DMS 273 treated with DMSO at 0.1 percent for 48 hours (cell line): Measurements from ENCODE around the gene NUDT16L1.
"Not testable (repeated sequence)": the region's sequence is repeated elsewhere in the genome, so short reads cannot be mapped to it uniquely, and the experiment has no call there.

Experiments used
- DNase-seq: peaks from one replicate; lab custom pipeline; 2025; lab: John Stamatoyannopoulos, UW

The NUDT16L1 gene

DNA sequence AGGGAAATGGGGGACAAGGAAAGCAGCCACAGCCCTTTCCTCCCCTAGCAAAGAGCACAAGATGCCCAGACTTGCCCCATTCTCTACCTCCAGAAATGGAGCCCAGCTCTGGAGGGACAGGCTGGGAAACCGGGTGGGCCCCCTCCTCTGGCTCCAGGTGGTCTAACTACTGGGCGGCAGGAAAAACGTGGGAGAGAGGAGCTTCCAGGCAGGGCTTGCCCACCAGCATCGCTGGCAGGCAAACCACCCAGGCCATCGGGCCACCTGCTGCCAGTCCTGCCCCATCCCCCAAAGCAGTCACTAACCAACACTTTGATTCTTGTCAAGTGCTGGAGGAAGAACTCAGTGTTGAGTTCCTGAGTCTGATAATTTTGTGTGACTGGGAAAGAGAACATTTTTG lies 25.1 kb downstream of the NUDT16L1 start:
- no peak for DNase-seq

DNA sequence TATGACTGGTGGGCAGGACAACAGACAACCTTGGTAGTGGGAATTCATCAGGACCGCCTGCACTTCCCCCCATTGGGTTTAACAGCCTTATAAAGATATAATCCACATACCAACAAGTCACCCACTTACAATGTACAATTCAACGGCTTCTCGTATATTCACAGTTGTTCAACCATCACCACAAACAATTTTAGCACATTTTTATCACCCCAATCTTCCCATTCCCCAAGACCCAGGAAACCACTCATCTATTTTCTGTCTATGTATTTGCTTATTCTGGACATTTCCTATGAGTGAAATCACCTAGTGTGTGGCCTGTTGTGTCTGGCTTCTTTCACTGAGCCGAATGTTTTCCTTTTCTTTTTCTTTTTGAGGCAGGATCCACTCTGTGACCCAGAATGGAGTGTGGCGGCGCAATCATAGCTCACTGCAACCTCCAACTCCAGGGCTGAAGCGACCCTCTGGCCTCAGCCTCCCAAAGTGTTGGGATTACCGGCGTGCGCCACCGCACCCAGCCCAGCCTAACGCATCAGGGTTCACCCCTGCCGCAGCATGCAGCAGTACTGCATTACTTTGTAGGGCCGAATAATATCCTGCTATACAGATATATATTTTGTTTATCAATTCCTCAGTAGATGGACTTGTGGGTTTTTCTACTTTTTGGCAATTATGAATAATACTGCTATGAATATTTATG lies 29.9 kb downstream of the NUDT16L1 start:
- no peak for DNase-seq

DNA sequence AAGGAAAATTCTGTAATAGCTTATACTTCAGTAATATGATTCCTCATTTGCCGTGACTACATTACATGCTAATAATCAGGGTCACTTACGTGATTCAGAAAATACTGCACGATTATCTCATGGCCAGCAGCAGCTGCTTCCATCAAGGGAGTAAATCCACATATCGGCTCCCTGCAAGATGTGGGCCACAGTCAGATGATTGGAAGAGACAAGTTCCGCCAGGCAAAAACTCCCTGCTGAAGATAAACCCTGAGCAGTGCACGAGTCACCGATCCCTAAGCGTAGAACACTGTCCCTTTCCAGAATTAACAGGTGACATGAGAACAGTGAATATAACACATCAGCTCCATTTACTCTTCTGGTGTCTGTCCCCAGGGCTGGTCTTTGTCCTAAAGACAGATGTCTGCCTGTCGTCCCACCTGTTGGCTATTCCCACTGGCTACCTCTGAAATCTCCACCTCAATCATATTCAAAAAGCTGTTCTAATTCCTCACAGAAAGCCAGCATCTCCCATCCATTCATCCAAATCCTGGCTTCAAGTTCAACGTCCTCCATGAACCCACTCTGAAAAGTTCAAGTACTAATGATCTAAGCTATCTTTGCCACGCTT lies 31.4 kb downstream of the NUDT16L1 start:
- DNase-seq = no peak

DNA sequence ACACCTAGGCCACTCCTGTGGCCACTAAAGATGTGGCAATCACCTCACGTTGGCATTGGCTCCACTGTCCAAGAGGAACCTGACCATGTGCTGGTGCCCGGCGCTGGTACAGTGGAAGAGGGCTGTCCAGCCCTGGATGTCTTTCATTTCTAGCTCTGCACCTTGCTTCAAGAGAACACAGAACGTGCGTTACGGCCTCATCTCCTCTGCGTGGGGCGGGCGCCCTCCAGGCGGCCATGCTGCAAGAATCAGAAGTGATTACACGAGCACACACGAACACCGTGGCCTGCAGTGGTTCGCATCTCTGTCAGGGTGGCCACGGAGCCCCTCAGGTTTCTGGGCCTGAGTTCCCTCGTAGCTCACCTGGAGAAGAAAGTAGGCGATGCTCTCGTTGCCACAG lies 33.3 kb downstream of the NUDT16L1 start:
- DNase-seq = no peak

DNA sequence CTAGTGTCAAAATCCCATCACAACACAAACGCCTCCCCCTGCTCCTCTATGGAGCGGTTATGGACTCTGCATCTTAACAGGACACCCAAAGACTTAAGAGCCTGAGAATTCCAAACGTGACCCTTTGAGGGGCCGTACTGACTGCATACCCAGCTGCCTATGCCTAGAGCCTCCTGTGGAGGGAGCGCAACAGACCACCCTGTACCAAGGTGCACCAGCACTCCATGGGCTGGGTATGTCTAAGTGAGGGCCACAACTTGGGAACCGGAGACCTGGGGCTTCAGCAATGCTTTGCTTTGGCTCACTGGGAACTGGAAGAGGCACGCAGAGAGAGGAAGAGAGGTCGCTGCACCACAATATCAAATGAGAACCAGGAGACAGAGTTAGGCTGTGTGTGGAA lies 35.3 kb downstream of the NUDT16L1 start:
- no peak for DNase-seq

DNA sequence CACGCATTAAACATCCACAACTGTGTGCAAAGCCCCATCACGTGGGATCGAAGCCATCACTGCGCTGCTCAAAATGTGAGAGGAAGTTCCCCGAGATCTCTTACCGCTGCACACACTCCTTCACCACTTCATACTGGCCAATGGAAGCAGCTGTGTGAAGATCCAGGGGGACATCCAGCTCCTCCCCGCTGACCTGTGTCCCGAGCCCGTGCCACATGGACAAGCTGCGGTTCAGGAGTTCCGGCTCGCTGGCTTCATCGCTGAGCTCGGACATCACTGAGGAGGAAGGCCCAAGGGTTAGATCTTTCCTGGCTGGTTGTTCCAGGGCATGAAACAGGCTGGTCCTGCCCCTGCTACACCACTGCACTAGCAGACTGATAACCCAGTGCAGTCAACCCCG lies 36.5 kb downstream of the NUDT16L1 start:
- DNase-seq = no peak

DNA sequence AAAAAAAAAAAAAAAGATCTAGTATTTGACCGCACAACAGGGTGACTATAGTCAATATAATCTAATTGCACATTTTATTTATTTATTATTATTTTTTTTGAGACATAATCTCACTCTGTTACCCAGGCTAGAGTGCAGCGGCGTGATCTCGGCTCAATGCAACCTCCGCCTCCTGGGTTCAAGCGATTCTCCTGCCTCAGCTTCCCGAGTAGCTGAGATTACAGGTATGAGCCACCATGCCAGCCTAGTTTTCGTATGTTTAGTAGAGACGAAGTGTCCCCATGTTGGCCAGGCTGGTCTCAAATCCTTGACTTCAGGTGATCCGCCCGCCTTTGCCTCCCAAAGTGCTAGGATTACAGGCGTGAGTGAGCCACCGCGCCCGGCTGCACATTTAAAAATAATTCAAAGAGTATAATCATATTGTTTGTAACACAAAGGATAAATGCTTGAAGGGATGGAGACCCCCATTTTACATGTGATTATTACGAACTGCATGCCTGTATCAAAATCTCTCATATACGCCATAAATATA lies 39.9 kb downstream of the NUDT16L1 start:
- no peak for DNase-seq

DNA sequence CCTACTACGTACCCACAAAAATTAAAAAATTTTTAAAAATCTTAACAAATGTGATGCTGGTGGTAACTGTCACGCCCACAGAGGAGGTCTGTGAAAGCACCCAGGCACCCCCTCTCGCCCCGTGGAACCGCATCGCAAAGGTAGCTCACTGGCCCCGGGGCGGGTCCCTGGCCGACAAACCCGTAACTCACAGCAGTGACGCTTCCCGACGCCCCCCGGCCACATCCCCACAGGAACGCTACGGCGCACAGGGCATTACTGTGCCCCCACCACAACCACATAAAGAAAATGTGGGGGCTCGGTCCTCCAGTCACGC lies 40.3 kb downstream of the NUDT16L1 start:
- DNase-seq = no peak

DNA sequence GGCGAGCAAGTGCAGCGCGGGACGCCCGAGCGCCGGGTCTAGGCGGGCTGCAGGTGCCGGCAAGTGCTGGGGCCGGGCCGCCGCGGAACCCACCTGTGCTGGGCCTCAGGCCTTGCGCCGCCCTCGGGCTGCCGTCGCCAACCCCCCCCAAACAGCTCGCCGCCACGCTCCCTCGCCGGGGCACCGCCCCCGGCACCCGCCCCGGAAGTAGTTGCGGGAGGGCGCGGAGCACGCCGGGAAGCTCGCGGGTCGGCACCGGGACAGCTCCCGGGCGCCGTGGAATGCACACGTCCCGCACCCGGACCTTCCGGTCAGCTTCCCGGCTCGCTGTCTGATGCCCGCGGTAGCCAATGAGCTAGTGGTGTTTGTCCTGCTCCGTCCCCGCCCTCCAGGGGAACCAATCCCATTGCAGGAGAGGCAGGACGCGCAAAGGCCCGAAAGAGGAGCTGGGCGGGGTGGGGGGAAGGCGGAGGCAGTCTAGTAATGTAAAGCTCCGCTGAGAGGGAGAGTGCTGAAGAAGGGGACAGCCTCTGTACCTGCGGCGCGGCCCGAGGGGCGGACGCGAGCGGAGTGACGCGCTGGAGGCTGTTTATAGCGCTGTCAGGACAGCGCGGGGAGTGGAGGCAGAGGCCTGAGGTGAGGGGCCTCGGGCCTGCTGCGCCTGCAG lies 40.8 kb downstream of the NUDT16L1 start, which contains the start of the genes ANKS3 and DNAAF8:
TSS of gene ANKS3 (minus strand) at position 209 of the 667 bp plus-strand sequence. CDS start 4,122 bp downstream, outside the sequence.
TSS of gene DNAAF8 (plus strand) at position 475 of the 667 bp plus-strand sequence. CDS start 1,978 bp downstream, outside the sequence.
- DNase-seq = peak; percentile 93

DNA sequence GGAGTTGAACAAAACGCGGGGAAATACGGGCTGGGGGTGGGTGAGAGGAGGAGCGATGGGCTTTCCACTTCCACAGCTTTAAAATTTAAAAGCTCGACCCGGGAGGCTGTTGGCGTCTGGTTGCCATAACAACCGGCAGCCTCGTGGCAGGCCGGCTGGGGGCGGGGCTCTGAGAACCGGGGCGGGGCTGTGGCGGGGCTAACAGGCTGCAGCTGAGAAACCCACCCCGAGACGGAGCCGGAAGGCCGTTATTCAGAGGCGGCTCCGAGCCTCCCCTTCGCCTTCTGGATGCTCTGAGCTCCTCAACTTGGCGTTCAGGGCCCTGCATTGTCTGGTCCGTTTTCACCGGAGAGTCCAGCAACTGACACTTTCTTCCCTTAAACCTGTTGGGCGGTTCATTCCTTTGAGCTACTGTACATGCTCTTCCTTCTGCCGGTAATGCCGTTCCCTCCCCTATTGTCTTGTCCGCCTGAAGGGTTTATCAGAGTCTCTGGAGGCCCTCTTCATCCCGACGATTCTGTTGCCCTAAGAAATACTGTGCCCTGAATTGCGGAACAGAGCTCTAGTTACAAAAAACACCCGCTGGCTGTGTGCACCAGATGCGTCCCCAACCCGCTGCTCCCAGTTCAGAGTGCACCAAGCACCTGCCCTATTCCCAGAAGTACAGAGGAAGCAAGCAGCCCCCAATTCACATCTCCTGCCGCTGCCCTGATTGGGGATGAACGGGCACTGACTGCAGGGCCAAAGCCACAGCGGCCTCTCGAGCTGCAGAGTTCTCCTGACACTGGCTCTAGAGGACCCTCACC lies 41.6 kb downstream of the NUDT16L1 start:
- peak; percentile 50 for DNase-seq

DNA sequence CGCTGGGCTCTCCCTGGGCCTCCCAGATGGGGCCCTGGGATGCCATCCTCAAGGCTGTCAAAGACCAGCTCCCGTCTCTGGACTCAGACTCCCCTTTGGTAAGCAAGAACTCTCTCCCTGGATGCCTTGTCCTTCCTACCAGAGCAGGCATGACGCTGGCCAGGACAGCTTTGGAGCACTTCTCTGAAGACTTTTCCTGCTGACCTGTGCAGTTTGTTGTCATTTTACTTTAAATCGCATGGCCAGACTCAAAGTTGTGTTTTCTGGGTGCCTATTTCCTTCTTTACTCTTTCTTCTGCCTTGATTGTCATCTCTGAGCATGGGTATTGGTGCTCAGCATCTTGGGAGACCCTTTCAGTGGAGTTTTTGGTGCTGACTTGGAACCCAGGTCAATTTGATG lies 43.2 kb downstream of the NUDT16L1 start:
- no peak for DNase-seq

DNA sequence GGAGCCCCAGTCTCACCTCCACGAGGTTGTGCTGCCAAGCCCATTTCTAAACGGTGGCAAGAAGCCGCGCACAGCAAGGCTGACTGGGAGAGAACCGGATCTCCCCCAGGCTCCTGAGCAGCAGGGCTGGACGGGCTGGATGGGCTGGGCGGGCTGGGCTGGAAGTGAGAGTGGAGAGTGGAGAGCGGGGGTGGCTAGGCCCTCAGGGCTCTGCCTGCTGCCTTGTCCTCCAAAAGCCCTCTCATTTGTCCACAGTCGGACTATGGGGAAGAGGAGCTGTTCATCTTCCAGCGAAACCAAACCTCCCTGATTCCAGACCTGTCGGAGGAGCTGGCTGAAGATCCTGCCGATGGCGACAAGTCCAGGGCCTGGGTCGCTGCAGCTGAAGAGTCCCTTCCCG lies 44.2 kb downstream of the NUDT16L1 start:
- DNase-seq = no peak

DNA sequence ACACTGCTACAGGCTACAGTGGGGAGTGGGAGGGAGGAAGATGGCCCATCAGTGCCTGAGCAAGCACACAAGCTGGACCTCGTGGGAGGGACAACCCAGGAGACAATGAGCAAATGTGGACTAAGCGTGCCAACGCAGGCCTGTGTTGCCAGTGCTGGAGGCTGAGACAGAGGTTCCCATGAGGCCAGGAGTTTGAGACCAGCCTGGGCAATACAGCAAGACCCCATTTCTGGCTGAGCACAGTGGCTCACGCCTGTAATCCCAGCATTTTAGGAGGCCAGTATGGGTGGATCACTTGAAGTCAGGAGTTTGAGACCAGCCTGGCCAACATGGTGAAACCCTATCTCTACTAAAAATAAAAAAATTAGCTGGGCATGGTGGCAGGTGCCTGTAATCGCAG lies 45.0 kb downstream of the NUDT16L1 start:
- not testable (repeated sequence) for DNase-seq

DNA sequence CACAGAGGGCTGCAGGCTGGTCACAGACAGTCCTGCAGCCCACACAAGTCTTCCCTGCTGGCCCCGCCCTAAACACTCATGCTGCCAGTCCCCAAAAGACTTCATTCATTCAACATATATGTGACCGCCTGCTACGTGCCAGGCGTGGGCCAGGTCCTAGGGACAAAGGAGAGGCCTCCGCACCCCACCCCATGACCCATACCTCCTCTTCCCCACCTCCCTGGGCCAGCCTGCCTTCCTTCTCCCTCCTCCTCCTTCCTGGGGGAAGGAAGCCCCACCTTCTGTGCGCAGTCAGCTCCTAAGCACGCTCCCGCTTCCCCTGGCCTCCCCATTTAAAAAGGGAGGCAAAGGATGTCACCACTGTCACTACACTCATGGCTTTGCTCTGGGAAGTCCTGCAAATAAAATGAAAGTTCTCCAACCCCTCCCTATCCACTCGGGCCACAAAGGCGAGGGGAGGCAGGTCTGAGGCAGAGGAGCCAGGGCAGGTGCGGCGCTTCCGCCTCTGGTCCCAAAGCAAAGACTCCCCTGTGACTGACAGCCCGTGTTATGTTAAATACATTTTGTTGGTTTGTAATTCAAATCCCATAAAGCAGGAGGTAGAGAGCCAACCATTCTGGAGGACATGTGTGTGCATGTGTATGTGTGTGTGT lies 50.0 kb downstream of the NUDT16L1 start:
- no peak for DNase-seq

DNA sequence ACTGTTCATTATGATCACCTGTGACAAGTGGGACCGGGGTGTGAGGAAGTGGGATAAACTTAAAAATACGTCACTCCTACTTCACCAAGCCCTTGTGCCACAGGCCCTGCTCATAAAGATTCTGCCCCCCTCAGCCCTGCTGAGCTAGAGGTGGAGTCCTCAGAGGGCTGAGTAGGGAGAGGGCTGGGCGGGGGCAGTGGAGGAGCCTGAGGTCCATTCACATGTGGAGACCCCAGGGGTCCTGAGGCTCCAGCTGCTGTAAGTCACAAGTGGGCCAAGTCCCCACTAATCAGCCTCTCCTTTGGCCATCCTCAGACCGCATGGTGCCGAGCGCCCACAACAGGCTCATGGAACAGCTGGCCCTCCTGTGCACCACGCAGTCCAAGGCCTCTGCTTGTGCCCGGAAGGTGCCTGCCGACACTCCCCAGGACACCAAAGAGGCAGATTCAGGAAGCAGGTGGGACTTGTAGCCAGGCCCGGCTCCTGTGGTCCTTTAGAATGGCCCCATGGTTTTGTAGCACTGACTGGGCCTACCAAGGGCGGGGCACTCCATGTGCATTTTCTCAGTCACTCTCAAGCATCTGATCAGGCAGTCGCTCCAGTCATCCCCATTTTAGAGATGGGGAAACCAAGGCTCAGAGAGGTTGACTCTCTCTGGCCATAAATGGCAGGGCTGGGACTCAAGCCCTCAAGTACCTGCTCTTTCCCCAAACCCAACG lies 51.4 kb downstream of the NUDT16L1 start:
- DNase-seq = no peak

DNA sequence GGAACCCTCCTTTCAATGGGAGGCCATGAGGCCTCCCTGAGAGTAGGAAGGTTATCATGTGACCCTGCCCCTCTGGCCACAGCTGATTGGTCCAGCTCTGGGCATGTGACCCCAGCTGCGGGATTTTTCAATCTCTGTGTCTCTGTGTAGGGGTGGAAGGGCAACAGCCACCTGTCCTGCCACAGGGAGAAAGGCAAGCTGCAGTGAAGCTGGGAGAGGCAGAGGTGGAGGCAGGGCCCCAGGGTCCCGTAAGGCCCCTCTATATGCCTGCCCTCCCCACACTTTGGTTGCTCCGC lies 51.9 kb downstream of the NUDT16L1 start:
- DNase-seq = no peak
